ENCODE data around the gene ZNF385D. TPM values are rescaled to one million over a fixed set of nuclear protein-coding genes. Genes with fewer than 3 reads are reported as not detected.

Gene ZNF385D
- total RNA-seq, 1 experiment from 2014 or later, result not detected

- Histone ChIP-seq H3K9me2 (ENCODE audit: insufficient read depth) (no peaks in the 10 kb centered on the region), H3K36me3 (ENCODE audit: control insufficient read depth in 1 of 2, insufficient read depth in 2 of 2, low read length in 2 of 2) (no peaks in the 10 kb centered on the region), H3K9ac (ENCODE audit: low read length) (no peak overlapping the region), H3K27me3 (ENCODE audit: insufficient read depth, low read length) (no peaks in the 10 kb centered on the region), H3K4me1 (ENCODE audit: control insufficient read depth in 1 of 2, insufficient read depth in 2 of 2, low read length in 2 of 2) (no peaks in the 10 kb centered on the region), H3K4me2 (ENCODE audit: low read length) (no peak overlapping the region), H2AFZ (ENCODE audit: low read depth, low read length, poor library complexity, severe bottlenecking) (no peak overlapping the region), H4K20me1 (ENCODE audit: insufficient read depth) (no peaks in the 10 kb centered on the region), H3K9me3 (ENCODE audit: control insufficient read depth in 1 of 2, insufficient read depth in 1 of 2, low read depth in 1 of 2, low read length in 2 of 2) (peaks cover 4 to 5% of the 10 kb centered on the region in 2 experiments; a peak in 2 of 4 replicates), H3K4me3 (replicated peaks in 1 of 2; ENCODE audit: low read depth in 1 of 2, low read length in 2 of 2) (no peak overlapping the region), H3K79me2 (ENCODE audit: insufficient read depth, low read length) (no peaks in the 10 kb centered on the region), H3K27ac (ENCODE audit: low read depth, low read length) (no peak overlapping the region)
- RAD21 ChIA-PET (ENCODE audit: low non-redundant PET in 1 of 2, low total read pairs in 2 of 2, uncharacterized antibody in 2 of 2, unreplicated experiment in 2 of 2), result no interaction called here
- CTCF ChIA-PET, result no interaction called here
- ATAC-seq, result no peak
- POLR2A ChIA-PET, result no interaction called here
- DNase-seq (ENCODE audit: low read depth, low spot score), result no peak
- BruUV-seq (replicated peaks), result no TSS peak
- intact Hi-C loops (cut with micrococcal nuclease), result no loop called here
- no peak for TF ChIP-seq POLR2AphosphoS5 (IDR thresholded peaks at IDR 0.05; ENCODE audit: low read depth, low read length)
- TF ChIP-seq CEBPB (IDR thresholded peaks at IDR 0.05; ENCODE audit: low read depth), result no peak
These were observed 151.1 kb downstream of the ZNF385D start for GRCh38 chr3:21599890-21600289.

DNA sequence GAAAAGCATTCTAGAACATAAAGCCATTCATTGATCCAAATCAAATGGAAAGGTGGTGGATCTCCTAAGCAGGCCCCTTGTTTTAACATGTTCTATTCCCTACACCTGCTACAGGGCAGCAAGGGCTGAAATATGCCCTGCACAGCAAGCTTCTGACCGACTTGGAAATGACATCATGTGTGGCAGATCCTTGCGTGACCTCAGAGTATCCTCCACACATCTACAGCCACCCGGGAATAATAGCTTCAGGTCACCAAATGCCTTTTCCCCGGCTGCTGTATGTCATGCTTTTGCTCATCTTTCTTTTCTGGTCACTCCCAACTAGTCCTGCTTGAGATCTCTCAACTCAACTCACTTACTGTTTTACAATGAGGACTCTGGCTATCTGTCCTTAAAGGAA lies 158.2 kb downstream of the ZNF385D start:
- no peak overlapping the region for H3K4me2 ChIP-seq (ENCODE audit: low read length)
- ChIA-PET POLR2A (no interaction called here), RAD21 (ENCODE audit: low non-redundant PET in 1 of 2, low total read pairs in 2 of 2, uncharacterized antibody in 2 of 2, unreplicated experiment in 2 of 2) (no interaction called here), CTCF (no interaction called here)
- H4K20me1 ChIP-seq (ENCODE audit: insufficient read depth), result no peaks in the 10 kb centered on the region
- ATAC-seq (no peak), DNase-seq (ENCODE audit: low read depth, low spot score) (no peak)
- intact Hi-C loops (cut with micrococcal nuclease), result no loop called here
- H3K4me3 ChIP-seq (replicated peaks in 1 of 2; ENCODE audit: low read depth in 1 of 2, low read length in 2 of 2), result no peak overlapping the region
- H3K27ac ChIP-seq (ENCODE audit: low read depth, low read length), result no peak overlapping the region
- TF ChIP-seq, protein P1, sequence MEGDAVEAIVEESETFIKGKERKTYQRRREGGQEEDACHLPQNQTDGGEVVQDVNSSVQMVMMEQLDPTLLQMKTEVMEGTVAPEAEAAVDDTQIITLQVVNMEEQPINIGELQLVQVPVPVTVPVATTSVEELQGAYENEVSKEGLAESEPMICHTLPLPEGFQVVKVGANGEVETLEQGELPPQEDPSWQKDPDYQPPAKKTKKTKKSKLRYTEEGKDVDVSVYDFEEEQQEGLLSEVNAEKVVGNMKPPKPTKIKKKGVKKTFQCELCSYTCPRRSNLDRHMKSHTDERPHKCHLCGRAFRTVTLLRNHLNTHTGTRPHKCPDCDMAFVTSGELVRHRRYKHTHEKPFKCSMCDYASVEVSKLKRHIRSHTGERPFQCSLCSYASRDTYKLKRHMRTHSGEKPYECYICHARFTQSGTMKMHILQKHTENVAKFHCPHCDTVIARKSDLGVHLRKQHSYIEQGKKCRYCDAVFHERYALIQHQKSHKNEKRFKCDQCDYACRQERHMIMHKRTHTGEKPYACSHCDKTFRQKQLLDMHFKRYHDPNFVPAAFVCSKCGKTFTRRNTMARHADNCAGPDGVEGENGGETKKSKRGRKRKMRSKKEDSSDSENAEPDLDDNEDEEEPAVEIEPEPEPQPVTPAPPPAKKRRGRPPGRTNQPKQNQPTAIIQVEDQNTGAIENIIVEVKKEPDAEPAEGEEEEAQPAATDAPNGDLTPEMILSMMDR (IDR thresholded peaks at IDR 0.05 in 2 of 3, conservative IDR thresholded peaks at IDR 0.05 in 1 of 3; ENCODE audit: borderline replicate concordance in 1 of 3, insufficient read depth in 1 of 3, low read depth in 2 of 3, low read length in 2 of 3), result no peak
- TF ChIP-seq TCF7L2 (IDR thresholded peaks at IDR 0.05; ENCODE audit: borderline replicate concordance, extremely low read depth, insufficient read depth, insufficient read length) (no peak), ELF1 (IDR thresholded peaks at IDR 0.05; ENCODE audit: borderline replicate concordance, low read depth) (no peak), SP1 (IDR thresholded peaks at IDR 0.05; ENCODE audit: low read depth) (no peak), POLR2A (IDR thresholded peaks at IDR 0.05; ENCODE audit: borderline replicate concordance, extremely low read depth, insufficient read depth, insufficient read length) (no peak), SRF (IDR thresholded peaks at IDR 0.05; ENCODE audit: low read depth) (no peak), CEBPB (IDR thresholded peaks at IDR 0.05; ENCODE audit: low read depth) (no peak), POLR2AphosphoS5 (IDR thresholded peaks at IDR 0.05; ENCODE audit: low read depth, low read length) (no peak), ZBTB33 (IDR thresholded peaks at IDR 0.05; ENCODE audit: extremely low read depth, insufficient replicate concordance, low read length) (no peak)
- H3K9me3 ChIP-seq (ENCODE audit: control insufficient read depth in 1 of 2, insufficient read depth in 1 of 2, low read depth in 1 of 2, low read length in 2 of 2), result peaks cover 4 to 17% of the 10 kb centered on the region in 2 experiments; a peak in 2 of 4 replicates
- no peak overlapping the region for H3K9ac ChIP-seq (ENCODE audit: low read length)
- no peaks in the 10 kb centered on the region for H3K9me2 ChIP-seq (ENCODE audit: insufficient read depth)
- H3K4me1 ChIP-seq (ENCODE audit: control insufficient read depth in 1 of 2, insufficient read depth in 2 of 2, low read length in 2 of 2), result no peaks in the 10 kb centered on the region
- no peaks in the 10 kb centered on the region for H3K36me3 ChIP-seq (ENCODE audit: control insufficient read depth in 1 of 2, insufficient read depth in 2 of 2, low read length in 2 of 2)
- BruUV-seq (replicated peaks), result no TSS peak
- H3K27me3 ChIP-seq (ENCODE audit: insufficient read depth, low read length), result no peaks in the 10 kb centered on the region
- H3K79me2 ChIP-seq (ENCODE audit: insufficient read depth, low read length), result no peaks in the 10 kb centered on the region
- no peak overlapping the region for H2AFZ ChIP-seq (ENCODE audit: low read depth, low read length, poor library complexity, severe bottlenecking)

All from HCT116 (cell line).